GM23338 (cell line): Measurements from ENCODE around the gene SCG3. TPM values are rescaled to one million over a fixed set of nuclear protein-coding genes. Genes with fewer than 3 reads are reported as not detected.

Source experiments
- ATAC-seq: fragments of 200-7000 bp; cut with Tn5 transposase; 3 replicates; pipeline ENCODE4 v1.9.1; 2020
- DNase-seq: peaks from one replicate; pipeline ENCODE4 v3.0.0-alpha.2; 2015; ENCODE audit warnings: low spot score
- H2AFZ ChIP-seq: fragments of 200-600 bp; sonication (generic); 2 replicates; pipeline ENCODE4 v1.8.0; 2016; ENCODE audit warnings: antibody characterized with exemption, mild to moderate bottlenecking, moderate library complexity
- H3F3A ChIP-seq: fragments of 200-600 bp; sonication (generic); replicated peaks from 2 replicates; pipeline ENCODE4 v1.8.0; 2017; ENCODE audit warnings: antibody characterized with exemption, mixed run types, low read depth
- H3K27ac ChIP-seq: fragments of 200-600 bp; sonication (generic); 2 replicates; pipeline ENCODE4 v1.6.1; 2016; ENCODE audit warnings: low read depth
- H3K27me3 ChIP-seq: fragments of 200-600 bp; sonication (generic); 2 replicates; pipeline ENCODE4 v1.8.0; 2016; ENCODE audit warnings: mild to moderate bottlenecking, mixed run types, moderate library complexity; ENCODE audit not compliant: insufficient read depth
- H3K36me3 ChIP-seq: fragments of 200-600 bp; sonication (generic); 2 replicates; pipeline ENCODE4 v1.8.0; 2016; ENCODE audit warnings: mild to moderate bottlenecking; ENCODE audit not compliant: insufficient read depth
- H3K4me1 ChIP-seq: fragments of 200-600 bp; sonication (generic); 2 replicates; pipeline ENCODE4 v1.8.0; 2016; ENCODE audit warnings: mild to moderate bottlenecking, moderate library complexity; ENCODE audit not compliant: insufficient read depth
- H3K4me2 ChIP-seq: fragments of 200-600 bp; sonication (generic); 2 replicates; pipeline ENCODE4 v1.7.1; 2017; ENCODE audit warnings: mixed run types
- H3K4me3 ChIP-seq: fragments of 200-600 bp; sonication (generic); 2 replicates; pipeline ENCODE4 v1.6.1; 2016; ENCODE audit warnings: mixed run types
- H3K79me2 ChIP-seq: fragments of 200-600 bp; sonication (generic); replicated peaks from 2 replicates; pipeline ENCODE4 v1.8.0; 2017; ENCODE audit warnings: mild to moderate bottlenecking; ENCODE audit not compliant: insufficient read depth
- H3K9me2 ChIP-seq: fragments of 200-600 bp; sonication (generic); 2 replicates; pipeline ENCODE4 v1.8.0; 2017; ENCODE audit not compliant: insufficient read depth
- H4K20me1 ChIP-seq: fragments of 200-600 bp; sonication (generic); replicated peaks from 2 replicates; pipeline ENCODE4 v1.8.0; 2017; ENCODE audit warnings: mild to moderate bottlenecking; ENCODE audit not compliant: insufficient read depth
- H3K27ac Mint-ChIP-seq: 2 replicates; pipeline ENCODE4 v1.8.0; 2020; ENCODE audit warnings: inconsistent platforms, mild to moderate bottlenecking, moderate library complexity, mixed read lengths
- H3K27me3 Mint-ChIP-seq: 3 replicates; pipeline ENCODE4 v1.8.0; 2022; ENCODE audit warnings: low read depth, mild to moderate bottlenecking, moderate library complexity, mixed read lengths, inconsistent platforms; ENCODE audit not compliant: insufficient read depth, poor library complexity
- H3K36me3 Mint-ChIP-seq: 3 replicates; pipeline ENCODE4 v1.8.0; 2021; ENCODE audit warnings: low read depth, mild to moderate bottlenecking, inconsistent platforms, moderate library complexity, mixed read lengths
- H3K4me1 Mint-ChIP-seq: 3 replicates; pipeline ENCODE4 v1.8.0; 2020; ENCODE audit warnings: mild to moderate bottlenecking, inconsistent platforms, mixed read lengths
- H3K4me3 Mint-ChIP-seq: 3 replicates; pipeline ENCODE4 v1.8.0; 2021; ENCODE audit warnings: moderate library complexity, mild to moderate bottlenecking, inconsistent platforms, mixed read lengths
- H3K9me3 Mint-ChIP-seq: 3 replicates; pipeline ENCODE4 v1.8.0; 2020; ENCODE audit warnings: moderate library complexity, mild to moderate bottlenecking, inconsistent platforms, mixed read lengths
- CREB1 ChIP-seq: fragments of 250-450 bp; sonication (Bioruptor Pico); IDR thresholded peaks from 2 replicates; pipeline ENCODE4 v1.5.0; 2020; ENCODE audit warnings: low read depth, mild to moderate bottlenecking, moderate library complexity
- CTCF ChIP-seq, 2 experiments: fragments of 200-600 bp in 1 of 2; sonication (generic) in 1 of 2; conservative IDR thresholded peaks; 2 replicates each; pipeline versions ENCODE4 v1.5.1 to v1.6.1; 2016 to 2017; ENCODE audit warnings: antibody characterized with exemption in 2 of 2, low read depth in 2 of 2, mild to moderate bottlenecking in 2 of 2, moderate library complexity in 1 of 2
- ETS1 ChIP-seq: IDR thresholded peaks from 2 replicates; pipeline ENCODE4 v1.6.1; 2016; ENCODE audit warnings: antibody characterized with exemption
- EZH2phosphoT487 ChIP-seq: fragments of 200-600 bp; sonication (generic); IDR thresholded peaks from one replicate; pipeline ENCODE4 v1.8.1; 2018; ENCODE audit warnings: antibody characterized with exemption; ENCODE audit not compliant: unreplicated experiment
- JUNB ChIP-seq: IDR thresholded peaks from one replicate; pipeline ENCODE4 v1.6.1; 2016; ENCODE audit warnings: antibody characterized with exemption; ENCODE audit not compliant: unreplicated experiment
- NANOG ChIP-seq: IDR thresholded peaks from 2 replicates; pipeline ENCODE4 v1.6.1; 2016; ENCODE audit warnings: antibody characterized with exemption, borderline replicate concordance
- POLR2AphosphoS5 ChIP-seq: IDR thresholded peaks from 2 replicates; pipeline ENCODE4 v1.6.1; 2016; ENCODE audit warnings: antibody characterized with exemption, low read depth
- ZNF114 ChIP-seq: fragments of 250-450 bp; sonication (Bioruptor Pico); IDR thresholded peaks from 2 replicates; pipeline ENCODE4 v1.5.0; 2020; ENCODE audit warnings: mild to moderate bottlenecking, moderate library complexity
- ZNF331 ChIP-seq: fragments of 250-450 bp; sonication (Bioruptor Pico); IDR thresholded peaks from 2 replicates; pipeline ENCODE4 v1.5.0; 2020; ENCODE audit warnings: low read depth, mild to moderate bottlenecking, moderate library complexity
- polyA plus RNA-seq: library from polyadenylated mRNA; unstranded; fragments of >200 nt; fragmentation: Nextera tagmentation; extraction: Ambion mirVana; gene quantifications from 2 replicates; pipeline ENCODE4 v1.2.1, GENCODE V29; 2016
- total RNA-seq: library from RNA; depleted of rRNA; stranded (reverse); fragments of >200 nt; shearing (Covaris generic); gene quantifications from 2 replicates; pipeline ENCODE4 v1.2.3, GENCODE V29; 2014
- TF ChIP-seq, protein P1 (sequence below): IDR thresholded peaks from one replicate; pipeline ENCODE4 v1.6.1; 2018; ENCODE audit warnings: antibody characterized with exemption; ENCODE audit not compliant: unreplicated experiment

The SCG3 gene
- total and polyA plus RNA-seq, 2 experiments from 2014 or later: 44.2 to 99.5 TPM

DNA sequence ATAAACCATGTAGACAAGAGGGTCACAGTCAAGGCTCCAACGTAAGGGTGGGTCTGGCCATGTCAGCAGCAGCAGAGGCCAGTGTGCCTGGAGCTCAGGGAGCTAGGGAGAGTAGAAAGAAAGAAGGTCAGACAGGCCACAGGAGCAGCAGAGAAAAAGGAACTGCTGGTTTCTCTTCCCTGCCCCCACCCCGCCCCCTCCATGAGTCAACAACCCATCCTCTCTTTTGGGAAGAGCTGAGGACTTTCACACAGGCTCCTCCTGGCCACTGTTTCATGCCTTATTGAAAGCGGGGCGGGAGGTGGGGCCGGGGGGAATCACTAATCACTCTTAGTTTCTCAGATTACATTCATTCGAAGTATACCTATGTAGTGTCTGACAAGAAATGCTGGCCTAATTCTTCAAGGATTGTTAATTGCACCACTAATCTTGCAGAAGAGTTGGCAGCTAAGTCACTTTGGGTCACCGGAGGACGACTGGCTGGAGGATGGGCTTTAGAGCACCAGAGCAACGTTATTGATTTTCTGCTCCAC lies 9.1 kb upstream of the SCG3 start:
- TF ChIP-seq ZNF114 (CRISPR knock-in tag): no peak
- TF ChIP-seq ZNF331 (CRISPR knock-in tag): no peak
- Histone ChIP-seq H3F3A (no peaks in the 10 kb centered on the region), H2AFZ (peak overlapping the region; percentile 25), H3K4me3 (no peak overlapping the region), H3K27me3 (no peaks in the 10 kb centered on the region), H3K9me2 (0 out of 2 replicates have a peak, but pooled peaks cover 4% of the 10 kb centered on the region), H3K4me2 (peak overlapping the region; percentile 35; the same call in 1 of the 2 replicates), H3K4me1 (peaks cover 7% of the 10 kb centered on the region; the same call in 1 of the 2 replicates), H3K79me2 (no peaks in the 10 kb centered on the region), H3K36me3 (no peaks in the 10 kb centered on the region), H3K27ac (no peak overlapping the region), H4K20me1 (no peaks in the 10 kb centered on the region)
- DNase-seq (peak; percentile 30), ATAC-seq (peak; percentile 82)
- Mint-ChIP-seq H3K27me3 (peaks cover 4% of the 10 kb centered on the region), H3K4me1 (peaks cover 20% of the 10 kb centered on the region), H3K9me3 (no peaks in the 10 kb centered on the region), H3K4me3 (no peak overlapping the region), H3K27ac (no peak overlapping the region), H3K36me3 (no peaks in the 10 kb centered on the region)

DNA sequence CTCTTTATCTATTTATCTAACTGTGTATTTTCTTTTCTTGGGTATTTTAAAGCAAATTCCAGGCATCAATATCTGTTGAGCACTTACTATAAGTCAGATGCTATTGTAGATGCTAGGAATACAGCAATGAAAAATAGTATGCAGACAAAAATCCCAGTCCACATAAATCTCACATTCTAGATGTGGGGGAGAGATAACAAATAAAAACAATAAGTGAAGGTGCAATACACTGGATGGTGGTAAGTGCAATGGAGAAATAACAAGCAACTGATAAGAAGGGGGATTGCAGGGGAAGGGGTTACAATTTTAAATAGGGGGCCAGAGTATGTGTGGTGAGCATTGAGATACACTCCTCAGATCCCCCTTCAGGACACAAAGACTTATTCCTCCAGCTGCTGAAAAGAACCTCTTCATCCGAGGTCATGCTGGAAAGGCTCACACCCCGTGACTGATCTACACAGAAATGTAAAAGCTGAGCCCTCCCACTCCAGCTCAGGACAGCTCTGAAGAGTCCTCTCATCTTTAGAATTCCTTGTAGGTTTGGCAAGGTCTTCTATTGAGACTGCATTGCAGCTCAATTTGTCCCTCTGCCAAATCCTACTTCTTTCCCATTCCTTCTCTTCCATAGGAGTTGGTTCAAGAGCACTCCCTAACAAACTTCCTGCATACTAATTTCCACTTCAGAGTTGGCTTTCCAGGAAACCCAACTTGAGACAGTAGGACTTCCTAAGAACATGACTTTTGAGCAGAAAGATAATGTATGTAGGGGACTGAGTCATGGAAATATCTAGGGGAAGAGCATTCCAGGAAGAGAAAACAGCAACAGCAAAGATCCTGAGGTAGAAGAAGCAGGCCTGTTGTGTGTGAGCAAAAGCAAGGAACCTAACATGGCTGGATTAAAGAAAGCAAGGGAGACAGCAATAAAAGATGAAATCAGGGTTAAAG lies 8.1 kb upstream of the SCG3 start:
- H3K4me3 Mint-ChIP-seq: no peak overlapping the region
- peaks cover 4% of the 10 kb centered on the region for H3K27me3 Mint-ChIP-seq
- H3K4me3 ChIP-seq: no peak overlapping the region
- H3F3A ChIP-seq: no peaks in the 10 kb centered on the region
- peaks cover 7% of the 10 kb centered on the region; the same call in 1 of the 2 replicates for H3K4me1 ChIP-seq
- H4K20me1 ChIP-seq: no peaks in the 10 kb centered on the region
- no peak for DNase-seq
- peaks cover 23% of the 10 kb centered on the region for H3K4me1 Mint-ChIP-seq
- no peaks in the 10 kb centered on the region for H3K9me3 Mint-ChIP-seq
- no peaks in the 10 kb centered on the region for H3K79me2 ChIP-seq
- no peak overlapping the region for H2AFZ ChIP-seq
- H3K4me2 ChIP-seq: no peak overlapping the region
- no peaks in the 10 kb centered on the region for H3K36me3 Mint-ChIP-seq
- H3K27ac ChIP-seq: no peak overlapping the region
- 0 out of 2 replicates have a peak, but pooled peaks cover 4% of the 10 kb centered on the region for H3K9me2 ChIP-seq
- H3K36me3 ChIP-seq: no peaks in the 10 kb centered on the region
- ATAC-seq: no peak
- H3K27ac Mint-ChIP-seq: no peak overlapping the region
- no peaks in the 10 kb centered on the region for H3K27me3 ChIP-seq
- TF ChIP-seq, protein P1, sequence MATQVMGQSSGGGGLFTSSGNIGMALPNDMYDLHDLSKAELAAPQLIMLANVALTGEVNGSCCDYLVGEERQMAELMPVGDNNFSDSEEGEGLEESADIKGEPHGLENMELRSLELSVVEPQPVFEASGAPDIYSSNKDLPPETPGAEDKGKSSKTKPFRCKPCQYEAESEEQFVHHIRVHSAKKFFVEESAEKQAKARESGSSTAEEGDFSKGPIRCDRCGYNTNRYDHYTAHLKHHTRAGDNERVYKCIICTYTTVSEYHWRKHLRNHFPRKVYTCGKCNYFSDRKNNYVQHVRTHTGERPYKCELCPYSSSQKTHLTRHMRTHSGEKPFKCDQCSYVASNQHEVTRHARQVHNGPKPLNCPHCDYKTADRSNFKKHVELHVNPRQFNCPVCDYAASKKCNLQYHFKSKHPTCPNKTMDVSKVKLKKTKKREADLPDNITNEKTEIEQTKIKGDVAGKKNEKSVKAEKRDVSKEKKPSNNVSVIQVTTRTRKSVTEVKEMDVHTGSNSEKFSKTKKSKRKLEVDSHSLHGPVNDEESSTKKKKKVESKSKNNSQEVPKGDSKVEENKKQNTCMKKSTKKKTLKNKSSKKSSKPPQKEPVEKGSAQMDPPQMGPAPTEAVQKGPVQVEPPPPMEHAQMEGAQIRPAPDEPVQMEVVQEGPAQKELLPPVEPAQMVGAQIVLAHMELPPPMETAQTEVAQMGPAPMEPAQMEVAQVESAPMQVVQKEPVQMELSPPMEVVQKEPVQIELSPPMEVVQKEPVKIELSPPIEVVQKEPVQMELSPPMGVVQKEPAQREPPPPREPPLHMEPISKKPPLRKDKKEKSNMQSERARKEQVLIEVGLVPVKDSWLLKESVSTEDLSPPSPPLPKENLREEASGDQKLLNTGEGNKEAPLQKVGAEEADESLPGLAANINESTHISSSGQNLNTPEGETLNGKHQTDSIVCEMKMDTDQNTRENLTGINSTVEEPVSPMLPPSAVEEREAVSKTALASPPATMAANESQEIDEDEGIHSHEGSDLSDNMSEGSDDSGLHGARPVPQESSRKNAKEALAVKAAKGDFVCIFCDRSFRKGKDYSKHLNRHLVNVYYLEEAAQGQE: no peak
- no peak for TF ChIP-seq CREB1 (CRISPR knock-in tag)
- no peak for TF ChIP-seq CTCF (conservative IDR thresholded peaks at IDR 0.05; ENCODE audit: low read depth in 2 of 2)
- TF ChIP-seq NANOG: no peak
- no peak for TF ChIP-seq ETS1
- TF ChIP-seq JUNB: no peak
- TF ChIP-seq EZH2phosphoT487: no peak
- no peak for TF ChIP-seq POLR2AphosphoS5
